Measurements from ENCODE around the gene FOXK1.

DNA sequence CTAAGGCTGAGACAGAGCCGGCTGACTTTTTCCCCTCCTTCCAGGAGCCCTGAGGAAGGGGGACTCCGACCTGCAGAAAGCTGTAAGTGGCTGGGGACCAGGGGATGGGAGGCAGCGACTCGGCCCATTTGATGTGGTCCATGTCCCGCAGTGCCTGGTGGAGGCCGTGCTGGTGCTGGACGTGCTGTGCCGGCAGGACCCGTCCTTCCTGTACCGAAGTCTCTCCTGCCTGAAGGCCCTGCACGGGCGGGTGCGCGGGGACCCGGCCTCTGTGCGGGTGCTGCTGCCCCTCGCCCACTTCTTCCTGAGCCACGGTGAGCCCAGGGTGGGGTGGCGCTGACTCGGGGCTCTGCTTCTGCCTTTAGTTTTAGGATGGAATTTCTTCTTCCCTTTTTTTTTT, 103.3 kb downstream of the FOXK1 start:
- TF ChIP-seq, protein P1, sequence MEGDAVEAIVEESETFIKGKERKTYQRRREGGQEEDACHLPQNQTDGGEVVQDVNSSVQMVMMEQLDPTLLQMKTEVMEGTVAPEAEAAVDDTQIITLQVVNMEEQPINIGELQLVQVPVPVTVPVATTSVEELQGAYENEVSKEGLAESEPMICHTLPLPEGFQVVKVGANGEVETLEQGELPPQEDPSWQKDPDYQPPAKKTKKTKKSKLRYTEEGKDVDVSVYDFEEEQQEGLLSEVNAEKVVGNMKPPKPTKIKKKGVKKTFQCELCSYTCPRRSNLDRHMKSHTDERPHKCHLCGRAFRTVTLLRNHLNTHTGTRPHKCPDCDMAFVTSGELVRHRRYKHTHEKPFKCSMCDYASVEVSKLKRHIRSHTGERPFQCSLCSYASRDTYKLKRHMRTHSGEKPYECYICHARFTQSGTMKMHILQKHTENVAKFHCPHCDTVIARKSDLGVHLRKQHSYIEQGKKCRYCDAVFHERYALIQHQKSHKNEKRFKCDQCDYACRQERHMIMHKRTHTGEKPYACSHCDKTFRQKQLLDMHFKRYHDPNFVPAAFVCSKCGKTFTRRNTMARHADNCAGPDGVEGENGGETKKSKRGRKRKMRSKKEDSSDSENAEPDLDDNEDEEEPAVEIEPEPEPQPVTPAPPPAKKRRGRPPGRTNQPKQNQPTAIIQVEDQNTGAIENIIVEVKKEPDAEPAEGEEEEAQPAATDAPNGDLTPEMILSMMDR (IDR thresholded peaks at IDR 0.05): no peak
- TF ChIP-seq POLR2A (IDR thresholded peaks at IDR 0.05) (no peak), EP300 (IDR thresholded peaks at IDR 0.05) (no peak), POLR2AphosphoS5 (IDR thresholded peaks at IDR 0.05) (no peak)
